GM12878 (cell line): ENCODE data around the gene NIPAL1. TPM values are rescaled to one million over a fixed set of nuclear protein-coding genes. Genes with fewer than 3 reads are reported as not detected.

ENCODE experiments used
- ATAC-seq: fragments of 200-7000 bp; cut with Tn5 transposase; 3 replicates; pipeline ENCODE4 v1.9.1; 2020; ENCODE audit warnings: mild to moderate bottlenecking, moderate library complexity
- BruUV-seq: library from RNA; stranded (reverse); fragments of 400-500 nt; replicated peaks from 2 replicates; lab custom pipeline; 2021; lab: Mats Ljungman, UMichigan
- CTCF ChIA-PET: fragments of 300-600 bp; sonication (Branson Sonifier 250); formaldehyde crosslinking; extraction: SDS; loops from one replicate; lab custom pipeline; 2021; ENCODE audit warnings: inconsistent platforms; lab: Yijun Ruan, JAX
- POLR2A ChIA-PET: fragments of 350-600 bp; formaldehyde crosslinking; extraction: SDS; loops from one replicate; lab custom pipeline; 2021; ENCODE audit warnings: inconsistent platforms; lab: Charles Lee
- RAD21 ChIA-PET: fragments of 300-600 bp; sonication (Branson Sonifier 250); formaldehyde crosslinking; loops from one replicate; lab custom pipeline; 2023; ENCODE audit warnings: antibody characterized with exemption; ENCODE audit not compliant: unreplicated experiment; lab: Charles Lee
- SMC1A ChIA-PET: fragments of 300-600 bp; sonication (Branson Sonifier 250); formaldehyde crosslinking; loops from one replicate; lab custom pipeline; 2023; ENCODE audit not compliant: unreplicated experiment, uncharacterized antibody; lab: Charles Lee
- DNase-seq: peaks from one replicate; pipeline ENCODE4 v3.0.0-alpha.2; 2011; ENCODE audit warnings: low read depth, low spot score
- FAIRE-seq: peaks from 3 replicates; lab custom pipeline; 2011; peaks lifted over from hg19 to GRCh38; lab: Jason Lieb, UNC
- H2AFZ ChIP-seq: 2 replicates; pipeline ENCODE4 v1.6.0; 2011; ENCODE audit warnings: low read depth, low read length, control low read depth; ENCODE audit not compliant: control insufficient read depth
- H3K27ac ChIP-seq: 2 replicates; pipeline ENCODE4 v1.5.1; 2011; ENCODE audit warnings: control low read depth; ENCODE audit not compliant: control insufficient read depth, insufficient read depth
- H3K27me3 ChIP-seq, 2 experiments: replicated peaks in 1 of 2; 2 replicates each; pipeline versions ENCODE4 v1.6.0 to v1.6.1; 2011; ENCODE audit warnings: low read length in 1 of 2; ENCODE audit not compliant: control insufficient read depth in 2 of 2, insufficient read depth in 2 of 2
- H3K36me3 ChIP-seq, 2 experiments: 2 replicates each; pipeline ENCODE4 v1.5.1; 2011; ENCODE audit warnings: low read length in 1 of 2; ENCODE audit not compliant: control insufficient read depth in 2 of 2, insufficient read depth in 2 of 2
- H3K4me1 ChIP-seq: 2 replicates; pipeline ENCODE4 v1.6.1; 2011; ENCODE audit warnings: mild to moderate bottlenecking, low read length, moderate library complexity, mixed read lengths; ENCODE audit not compliant: control insufficient read depth, insufficient read depth
- H3K4me2 ChIP-seq: 2 replicates; pipeline ENCODE4 v1.6.0; 2011; ENCODE audit warnings: control low read depth; ENCODE audit not compliant: control insufficient read depth, insufficient read depth
- H3K4me3 ChIP-seq: fragments of 200-600 bp; sonication (generic); 2 replicates; pipeline ENCODE4 v1.5.1; 2016
- H3K79me2 ChIP-seq: 2 replicates; pipeline ENCODE4 v1.6.0; 2011; ENCODE audit warnings: low read length; ENCODE audit not compliant: control insufficient read depth, insufficient read depth
- H3K9ac ChIP-seq: 2 replicates; pipeline ENCODE4 v1.8.0; 2011; ENCODE audit warnings: low read length, control low read depth, mixed read lengths; ENCODE audit not compliant: control insufficient read depth, insufficient read depth
- H3K9me3 ChIP-seq: replicated peaks from 3 replicates; pipeline ENCODE4 v1.5.1; 2011; ENCODE audit warnings: mild to moderate bottlenecking, low read length; ENCODE audit not compliant: control insufficient read depth, insufficient read depth
- H4K20me1 ChIP-seq: 2 replicates; pipeline ENCODE4 v1.6.0; 2011; ENCODE audit not compliant: control insufficient read depth, insufficient read depth
- ATF2 ChIP-seq: IDR thresholded peaks from 2 replicates; pipeline ENCODE4 v1.6.1; 2012; ENCODE audit warnings: low read length, inconsistent platforms
- BACH1 ChIP-seq: fragments of 450-650 bp; IDR thresholded peaks from 2 replicates; pipeline ENCODE4 v1.6.1; 2017; ENCODE audit warnings: mild to moderate bottlenecking, borderline replicate concordance
- CHD1 ChIP-seq: IDR thresholded peaks from 2 replicates; pipeline ENCODE4 v1.6.1; 2012; ENCODE audit warnings: low read depth, low read length, improper control_type of control experiment
- E2F4 ChIP-seq: IDR thresholded peaks from 2 replicates; pipeline ENCODE4 v1.6.1; 2012; ENCODE audit warnings: low read depth, low read length, improper control_type of control experiment
- HCFC1 ChIP-seq: fragments of 150-350 bp; IDR thresholded peaks from 2 replicates; pipeline ENCODE4 v1.6.1; 2014; ENCODE audit warnings: low read length
- JUNB ChIP-seq: IDR thresholded peaks from 2 replicates; pipeline ENCODE4 v1.6.1; 2016; ENCODE audit warnings: antibody characterized with exemption, mild to moderate bottlenecking
- KAT2A ChIP-seq: conservative IDR thresholded peaks from 2 replicates; pipeline ENCODE4 v1.6.1; 2011; ENCODE audit warnings: low read depth, low read length; ENCODE audit not compliant: control insufficient read depth
- MXI1 ChIP-seq: fragments of 150-350 bp; IDR thresholded peaks from 2 replicates; pipeline ENCODE4 v1.6.1; 2011; ENCODE audit warnings: low read depth, mild to moderate bottlenecking, inconsistent platforms, low read length, improper control_type of control experiment
- PAX5 ChIP-seq: IDR thresholded peaks from 2 replicates; pipeline ENCODE4 v1.6.1; 2011; ENCODE audit warnings: low read depth, low read length, borderline replicate concordance
- RFX5 ChIP-seq: IDR thresholded peaks from 2 replicates; pipeline ENCODE4 v1.6.1; 2011; ENCODE audit warnings: low read depth, low read length, improper control_type of control experiment
- SPI1 ChIP-seq: IDR thresholded peaks from 2 replicates; pipeline ENCODE4 v1.6.1; 2011; ENCODE audit warnings: low read depth, mild to moderate bottlenecking, low read length, moderate library complexity, borderline replicate concordance; ENCODE audit not compliant: insufficient read depth
- SUZ12 ChIP-seq: fragments of 200-600 bp; sonication (generic); IDR thresholded peaks from one replicate; pipeline ENCODE4 v1.6.1; 2018; ENCODE audit warnings: antibody characterized with exemption, mild to moderate bottlenecking; ENCODE audit not compliant: unreplicated experiment
- ZBTB11 ChIP-seq: fragments of 450-650 bp; formaldehyde crosslinking; IDR thresholded peaks from 2 replicates; pipeline ENCODE4 v1.5.0; 2022; ENCODE audit warnings: mild to moderate bottlenecking, missing genetic modification characterization
- WGBS: methylation state at CpG from one replicate; pipeline ENCODE4 v1.1.6; 2016; ENCODE audit warnings: low lambda C conversion rate; ENCODE audit not compliant: insufficient replicate concordance, insufficient coverage; ENCODE audit errors: missing lambda C conversion rate; 5-methylcytosine and 5-hydroxymethylcytosine counted together
- in situ Hi-C: fragments of 300-500 bp; cut with MboI; formaldehyde crosslinking; loops from 9 replicates; pipeline ENCODE4 v1.14.3; 2018; ENCODE audit warnings: mixed read lengths
- intact Hi-C: fragments of 100-400 bp; cut with micrococcal nuclease; formaldehyde crosslinking; loops from one replicate; pipeline ENCODE4 v1.14.2; 2022; ENCODE audit not compliant: unreplicated experiment
- polyA plus RNA-seq, 11 experiments: library from polyadenylated mRNA; depleted of rRNA in 4 of 11; unstranded in 6 of 11; stranded (reverse) in 5 of 11; fragments of >200 nt; fragmentation: Nextera tagmentation in 4 of 11; fragmentation: Illumina TruSeq in 1 of 11; extraction: Ambion mirVana in 4 of 11; extraction: Trizol in 1 of 11; gene quantifications; 1 replicate in 1 of 11; 2 replicates in 10 of 11; pipeline versions ENCODE4 v1.2.1 to v1.2.3, GENCODE V29; 2011 to 2016; ENCODE audit warnings: inconsistent platforms in 2 of 11, missing spikeins in 2 of 11, low read depth in 1 of 11
- total RNA-seq, 4 experiments: library from RNA; depleted of rRNA in 3 of 4; stranded (reverse); fragments of >200 nt in 3 of 4; fragmentation: Illumina TruSeq in 1 of 4; extraction: Trizol in 1 of 4; gene quantifications; 2 replicates each; pipeline versions ENCODE4 v1.2.1 to v1.2.3, GENCODE V29; 2013 to 2021

The NIPAL1 gene
- total and polyA plus RNA-seq, 10 of the 15 experiments (the other 5 are each of a cell fraction or from before 2014, with no cell fraction given): 0.46 to 9.7 (median 5.9) TPM

GRCh38 chr4:47974566-47974965 lies 42.0 kb upstream of the NIPAL1 start:
- FAIRE-seq (no peak), DNase-seq (no peak), ATAC-seq (no peak)
- Histone ChIP-seq H3K79me2 (no peaks in the 10 kb centered on the region), H3K36me3 (no peaks in the 10 kb centered on the region), H3K4me3 (no peak overlapping the region), H3K27me3 (no peaks in the 10 kb centered on the region), H3K4me2 (no peak overlapping the region), H3K27ac (no peak overlapping the region), H3K4me1 (0 out of 2 replicates have a peak, but pooled peaks cover 6% of the 10 kb centered on the region), H4K20me1 (no peaks in the 10 kb centered on the region), H2AFZ (no peak overlapping the region), H3K9ac (no peak overlapping the region), H3K9me3 (no peaks in the 10 kb centered on the region)
- 22% methylated on average over 3 of the region's 3 CpGs for WGBS
- ChIA-PET SMC1A (interaction anchor here (1.0 kb wide), 1 partner anchor 41 kb away, joined by 4 read pairs; no protein-coding TSS in a partner anchor), RAD21 (no interaction called here), CTCF (no interaction called here), POLR2A (interaction anchor here (0.7 kb wide), 1 partner anchor 138 kb away, joined by 5 read pairs; no protein-coding TSS in a partner anchor)
- no peak for TF ChIP-seq PAX5
- TF ChIP-seq RFX5: no peak
- TF ChIP-seq SUZ12: no peak
- TF ChIP-seq ATF2: no peak
- TF ChIP-seq HCFC1: no peak
- no peak for TF ChIP-seq E2F4
- TF ChIP-seq SPI1: no peak
- TF ChIP-seq JUNB: no peak
- TF ChIP-seq KAT2A: no peak
- TF ChIP-seq BACH1: no peak
- TF ChIP-seq CHD1: no peak
- no peak for TF ChIP-seq MXI1
- TF ChIP-seq ZBTB11: no peak
- BruUV-seq: no TSS peak
- in situ Hi-C loops: no loop called here
- intact Hi-C loops: no loop called here
